ENCODE data around the gene CCND1.

DNA sequence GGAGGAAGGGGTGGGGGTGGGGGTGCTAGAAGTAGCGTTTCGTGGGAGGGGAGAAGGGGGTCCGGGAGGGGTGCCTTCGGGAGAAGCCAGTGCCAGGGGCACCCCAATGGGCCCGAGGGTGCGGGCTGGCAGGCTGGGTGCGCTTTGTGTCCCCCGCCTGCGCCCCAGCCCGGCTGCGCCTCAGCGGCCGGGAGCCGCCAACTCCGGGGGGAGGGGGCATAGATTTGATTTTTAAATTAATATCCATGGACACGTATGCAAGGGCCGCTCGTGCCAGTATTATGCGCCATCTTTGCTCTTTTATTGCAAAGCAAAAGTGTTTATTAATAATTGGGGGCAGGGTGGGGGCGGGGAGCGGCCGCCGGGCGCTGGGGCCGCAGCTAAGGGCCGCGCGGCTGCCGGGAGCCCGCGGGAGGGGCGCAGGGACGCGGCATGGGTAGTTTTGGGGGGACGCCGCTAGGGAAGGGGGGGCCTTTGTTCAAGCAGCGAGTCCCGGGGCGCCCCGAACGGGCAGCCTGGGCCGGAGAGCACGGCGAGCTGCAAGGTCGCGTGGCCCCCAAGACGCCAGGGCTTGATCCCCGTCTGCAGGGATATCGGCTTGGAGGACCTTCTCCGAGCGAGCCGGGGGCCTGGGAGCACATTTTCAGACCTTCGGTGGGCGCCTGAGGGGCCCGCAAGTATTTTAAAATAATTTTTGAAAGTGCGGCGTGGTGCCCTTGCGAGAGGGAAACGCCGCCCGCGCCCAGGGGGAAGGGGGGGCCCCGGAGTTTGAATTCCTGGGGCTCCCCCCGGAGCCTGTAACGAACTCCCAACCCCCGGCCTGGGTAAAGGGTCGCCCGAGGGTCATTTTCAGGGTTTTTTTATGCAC, 959 bp downstream of the CCND1 start:
- TF ChIP-seq, protein P1, sequence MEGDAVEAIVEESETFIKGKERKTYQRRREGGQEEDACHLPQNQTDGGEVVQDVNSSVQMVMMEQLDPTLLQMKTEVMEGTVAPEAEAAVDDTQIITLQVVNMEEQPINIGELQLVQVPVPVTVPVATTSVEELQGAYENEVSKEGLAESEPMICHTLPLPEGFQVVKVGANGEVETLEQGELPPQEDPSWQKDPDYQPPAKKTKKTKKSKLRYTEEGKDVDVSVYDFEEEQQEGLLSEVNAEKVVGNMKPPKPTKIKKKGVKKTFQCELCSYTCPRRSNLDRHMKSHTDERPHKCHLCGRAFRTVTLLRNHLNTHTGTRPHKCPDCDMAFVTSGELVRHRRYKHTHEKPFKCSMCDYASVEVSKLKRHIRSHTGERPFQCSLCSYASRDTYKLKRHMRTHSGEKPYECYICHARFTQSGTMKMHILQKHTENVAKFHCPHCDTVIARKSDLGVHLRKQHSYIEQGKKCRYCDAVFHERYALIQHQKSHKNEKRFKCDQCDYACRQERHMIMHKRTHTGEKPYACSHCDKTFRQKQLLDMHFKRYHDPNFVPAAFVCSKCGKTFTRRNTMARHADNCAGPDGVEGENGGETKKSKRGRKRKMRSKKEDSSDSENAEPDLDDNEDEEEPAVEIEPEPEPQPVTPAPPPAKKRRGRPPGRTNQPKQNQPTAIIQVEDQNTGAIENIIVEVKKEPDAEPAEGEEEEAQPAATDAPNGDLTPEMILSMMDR (conservative IDR thresholded peaks at IDR 0.05): no peak
- TF ChIP-seq EZH2 (IDR thresholded peaks at IDR 0.05; ENCODE audit: low read depth): no peak

All from PC-9 (cell line).